Dermis lymphatic vessel endothelial cell (primary cell): ENCODE data around the gene TBL3. TPM values are rescaled to one million over a fixed set of nuclear protein-coding genes. Genes with fewer than 3 reads are reported as not detected.

Experiments used
- total RNA-seq: library from RNA; depleted of rRNA; stranded (reverse); fragments of >200 nt; gene quantifications from 2 replicates; pipeline ENCODE4 v1.2.1, GENCODE V29; 2014

Gene TBL3
- total RNA-seq: 21.0 and 27.2 TPM in 2 replicates

GRCh38 chr16:1971796-1972489, at the start of gene TBL3:
Gene TBL3 (plus strand): TSS chr16:1972053. CDS start chr16:1972165, 112 bp downstream.

GRCh38 chr16:1942810-1943726, 28.8 kb upstream of the TBL3 start, which contains the start of gene MSRB1:
Gene MSRB1 (minus strand): TSS chr16:1943199. CDS start chr16:1943156, 43 bp downstream.

GRCh38 chr16:1959269-1960039, 12.4 kb upstream of the TBL3 start, which contains the start of gene NDUFB10:
Gene NDUFB10 (plus strand): TSS chr16:1959538. CDS start chr16:1959625, 87 bp downstream.

GRCh38 chr16:1964506-1965395, 7.1 kb upstream of the TBL3 start, which contains the start of gene RPS2:
Gene RPS2 (minus strand): TSS chr16:1964826. CDS start chr16:1964625, 201 bp downstream.

GRCh38 chr16:1966460-1966859, 5.4 kb upstream of the TBL3 start, which contains the start of gene RNF151:
Gene RNF151 (plus strand): TSS chr16:1966856. CDS start chr16:1966882, 26 bp downstream.

GRCh38 chr16:1981398-1981836, 9.6 kb downstream of the TBL3 start, which contains the start of gene NOXO1:
Gene NOXO1 (minus strand): TSS chr16:1981469. CDS start chr16:1981179, 290 bp downstream.

GRCh38 chr16:1983544-1984346, 11.9 kb downstream of the TBL3 start, which contains the start of gene GFER:
Gene GFER (plus strand): TSS chr16:1984193. CDS start chr16:1984219, 26 bp downstream.

GRCh38 chr16:1989209-1990100, 17.6 kb downstream of the TBL3 start, which contains the start of gene SYNGR3:
Gene SYNGR3 (plus strand): TSS chr16:1989970. CDS start chr16:1990103, 133 bp downstream.

GRCh38 chr16:2009791-2010510, 38.1 kb downstream of the TBL3 start, which contains the start of gene ZNF598:
Gene ZNF598 (minus strand): TSS chr16:2009821.

GRCh38 chr16:2019518-2019920, 47.7 kb downstream of the TBL3 start, which contains the start of gene NPW:
Gene NPW (plus strand): TSS chr16:2019785.

GRCh38 chr16:2026461-2027023, 54.7 kb downstream of the TBL3 start, which contains the start of gene NHERF2:
Gene NHERF2 (plus strand): TSS chr16:2026902. CDS start chr16:2027006, 104 bp downstream.

Other genes with a start within 250 kb of the TBL3 start
- gene NME3, start 200.5 kb upstream of the TBL3 start, total RNA-seq: 33.0 and 44.9 TPM in 2 replicates
- 3.8 and 4.0 TPM in 2 replicates for gene EME2, start 199.2 kb upstream of the TBL3 start, total RNA-seq
- 51.1 and 58.0 TPM in 2 replicates for gene MRPS34, start 198.9 kb upstream of the TBL3 start, total RNA-seq
- gene SPSB3, start 189.5 kb upstream of the TBL3 start, total RNA-seq: 41.3 and 47.0 TPM in 2 replicates
- gene NUBP2, start 189.1 kb upstream of the TBL3 start, total RNA-seq: 54.0 and 59.8 TPM in 2 replicates
- gene IGFALS, start 178.3 kb upstream of the TBL3 start, total RNA-seq: 0.09 and 0.11 TPM in 2 replicates
- gene HAGH, start 145.2 kb upstream of the TBL3 start, total RNA-seq: 41.3 and 78.7 TPM in 2 replicates
- 54.5 and 67.1 TPM in 2 replicates for gene FAHD1, start 144.8 kb upstream of the TBL3 start, total RNA-seq
- not detected in 2 replicates for gene MEIOB, start 99.9 kb upstream of the TBL3 start, total RNA-seq
- not detected in 2 replicates for gene HS3ST6, start 53.6 kb upstream of the TBL3 start, total RNA-seq
- 8.4 and 11.8 TPM in 2 replicates for gene MSRB1, start 28.9 kb upstream of the TBL3 start, total RNA-seq
- not detected in 2 replicates for gene RPL3L, start 17.4 kb upstream of the TBL3 start, total RNA-seq
- gene NDUFB10, start 12.5 kb upstream of the TBL3 start, total RNA-seq: 122 and 128 TPM in 2 replicates
- 3,346 and 3,366 TPM in 2 replicates for gene RPS2, start 7.2 kb upstream of the TBL3 start, total RNA-seq
- not detected in 2 replicates for gene RNF151, start 5.2 kb upstream of the TBL3 start, total RNA-seq
- 0.09 and 0.11 TPM in 2 replicates for gene NOXO1, start 9.4 kb downstream of the TBL3 start, total RNA-seq
- 8.9 and 9.1 TPM in 2 replicates for gene GFER, start 12.1 kb downstream of the TBL3 start, total RNA-seq
- gene SYNGR3, start 17.9 kb downstream of the TBL3 start, total RNA-seq: 1.2 and 2.2 TPM in 2 replicates
- gene ZNF598, start 37.8 kb downstream of the TBL3 start, total RNA-seq: 8.1 and 8.8 TPM in 2 replicates
- gene NPW, start 47.7 kb downstream of the TBL3 start, total RNA-seq: 0.43 and 0.52 TPM in 2 replicates
- gene NHERF2, start 54.8 kb downstream of the TBL3 start, total RNA-seq: 40.3 and 40.6 TPM in 2 replicates
- 25.9 and 29.7 TPM in 2 replicates for gene NTHL1, start 75.8 kb downstream of the TBL3 start, total RNA-seq
- gene TSC2, start 75.9 kb downstream of the TBL3 start, total RNA-seq: 27.5 and 28.2 TPM in 2 replicates
- gene PKD1, start 163.8 kb downstream of the TBL3 start, total RNA-seq: 18.9 and 20.3 TPM in 2 replicates
- gene RAB26, start 176.6 kb downstream of the TBL3 start, total RNA-seq: 0.26 and 0.65 TPM in 2 replicates
- gene TRAF7, start 183.7 kb downstream of the TBL3 start, total RNA-seq: 54.2 and 60.4 TPM in 2 replicates
- gene CASKIN1, start 224.6 kb downstream of the TBL3 start, total RNA-seq: 0.17 and 0.43 TPM in 2 replicates
- gene MLST8, start 233.4 kb downstream of the TBL3 start, total RNA-seq: 10.6 and 10.7 TPM in 2 replicates
- gene BRICD5, start 238.8 kb downstream of the TBL3 start, total RNA-seq: 1.1 and 1.7 TPM in 2 replicates
- gene PGP, start 242.8 kb downstream of the TBL3 start, total RNA-seq: 5.9 and 9.1 TPM in 2 replicates